GM12878 (cell line): ENCODE data around the gene HASPIN. TPM values are rescaled to one million over a fixed set of nuclear protein-coding genes. Genes with fewer than 3 reads are reported as not detected.
A peak's percentile ranks its signal among the peaks of the same experiment; 100 is the strongest.

Source experiments
- ATAC-seq: fragments of 200-7000 bp; cut with Tn5 transposase; 3 replicates; pipeline ENCODE4 v1.9.1; 2020; ENCODE audit warnings: mild to moderate bottlenecking, moderate library complexity
- Bru-seq: library from RNA; stranded (reverse); fragments of 400-500 nt; gene quantifications from one replicate; lab custom pipeline; 2021; lab: Mats Ljungman, UMichigan
- BruChase-seq, 2 experiments: library from RNA; stranded (reverse); fragments of 400-500 nt; gene quantifications; one replicate each; lab custom pipeline; 2021; lab: Mats Ljungman, UMichigan
- BruUV-seq: library from RNA; stranded (reverse); fragments of 400-500 nt; replicated peaks from 2 replicates; lab custom pipeline; 2021; lab: Mats Ljungman, UMichigan
- CTCF ChIA-PET: fragments of 300-600 bp; sonication (Branson Sonifier 250); formaldehyde crosslinking; extraction: SDS; loops from one replicate; lab custom pipeline; 2021; ENCODE audit warnings: inconsistent platforms; lab: Yijun Ruan, JAX
- POLR2A ChIA-PET: fragments of 350-600 bp; formaldehyde crosslinking; extraction: SDS; loops from one replicate; lab custom pipeline; 2021; ENCODE audit warnings: inconsistent platforms; lab: Charles Lee
- RAD21 ChIA-PET: fragments of 300-600 bp; sonication (Branson Sonifier 250); formaldehyde crosslinking; loops from one replicate; lab custom pipeline; 2023; ENCODE audit warnings: antibody characterized with exemption; ENCODE audit not compliant: unreplicated experiment; lab: Charles Lee
- SMC1A ChIA-PET: fragments of 300-600 bp; sonication (Branson Sonifier 250); formaldehyde crosslinking; loops from one replicate; lab custom pipeline; 2023; ENCODE audit not compliant: unreplicated experiment, uncharacterized antibody; lab: Charles Lee
- DNase-seq: peaks from one replicate; pipeline ENCODE4 v3.0.0-alpha.2; 2011; ENCODE audit warnings: low read depth, low spot score
- FAIRE-seq: peaks from 3 replicates; lab custom pipeline; 2011; peaks lifted over from hg19 to GRCh38; lab: Jason Lieb, UNC
- H2AFZ ChIP-seq: 2 replicates; pipeline ENCODE4 v1.6.0; 2011; ENCODE audit warnings: low read depth, low read length, control low read depth; ENCODE audit not compliant: control insufficient read depth
- H3K27ac ChIP-seq: 2 replicates; pipeline ENCODE4 v1.5.1; 2011; ENCODE audit warnings: control low read depth; ENCODE audit not compliant: control insufficient read depth, insufficient read depth
- H3K27me3 ChIP-seq, 2 experiments: replicated peaks in 1 of 2; 2 replicates each; pipeline versions ENCODE4 v1.6.0 to v1.6.1; 2011; ENCODE audit warnings: low read length in 1 of 2; ENCODE audit not compliant: control insufficient read depth in 2 of 2, insufficient read depth in 2 of 2
- H3K36me3 ChIP-seq, 2 experiments: 2 replicates each; pipeline ENCODE4 v1.5.1; 2011; ENCODE audit warnings: low read length in 1 of 2; ENCODE audit not compliant: control insufficient read depth in 2 of 2, insufficient read depth in 2 of 2
- H3K4me1 ChIP-seq: 2 replicates; pipeline ENCODE4 v1.6.1; 2011; ENCODE audit warnings: mild to moderate bottlenecking, low read length, moderate library complexity, mixed read lengths; ENCODE audit not compliant: control insufficient read depth, insufficient read depth
- H3K4me2 ChIP-seq: 2 replicates; pipeline ENCODE4 v1.6.0; 2011; ENCODE audit warnings: control low read depth; ENCODE audit not compliant: control insufficient read depth, insufficient read depth
- H3K4me3 ChIP-seq: fragments of 200-600 bp; sonication (generic); 2 replicates; pipeline ENCODE4 v1.5.1; 2016
- H3K79me2 ChIP-seq: 2 replicates; pipeline ENCODE4 v1.6.0; 2011; ENCODE audit warnings: low read length; ENCODE audit not compliant: control insufficient read depth, insufficient read depth
- H3K9ac ChIP-seq: 2 replicates; pipeline ENCODE4 v1.8.0; 2011; ENCODE audit warnings: low read length, control low read depth, mixed read lengths; ENCODE audit not compliant: control insufficient read depth, insufficient read depth
- H3K9me3 ChIP-seq: replicated peaks from 3 replicates; pipeline ENCODE4 v1.5.1; 2011; ENCODE audit warnings: mild to moderate bottlenecking, low read length; ENCODE audit not compliant: control insufficient read depth, insufficient read depth
- H4K20me1 ChIP-seq: 2 replicates; pipeline ENCODE4 v1.6.0; 2011; ENCODE audit not compliant: control insufficient read depth, insufficient read depth
- ATF7 ChIP-seq: fragments of 450-650 bp; IDR thresholded peaks from 2 replicates; pipeline ENCODE4 v1.6.1; 2016; ENCODE audit warnings: low read depth, mild to moderate bottlenecking
- EZH2 ChIP-seq: IDR thresholded peaks from 2 replicates; pipeline ENCODE4 v1.6.1; 2012; ENCODE audit warnings: low read depth, mild to moderate bottlenecking, control low read depth, inconsistent platforms, low read length, borderline replicate concordance; ENCODE audit not compliant: control insufficient read depth
- IKZF2 ChIP-seq, 2 experiments: fragments of 450-650 bp; IDR thresholded peaks; 2 replicates each; pipeline ENCODE4 v1.6.1; 2017; ENCODE audit warnings: mild to moderate bottlenecking in 2 of 2, moderate library complexity in 2 of 2
- MEF2B ChIP-seq: fragments of 450-650 bp; IDR thresholded peaks from 2 replicates; pipeline ENCODE4 v1.6.1; 2018; ENCODE audit warnings: mild to moderate bottlenecking, moderate library complexity; ENCODE audit not compliant: partially characterized antibody, poor library complexity, severe bottlenecking
- NFIC ChIP-seq: IDR thresholded peaks from 2 replicates; pipeline ENCODE4 v1.6.1; 2012; ENCODE audit warnings: low read depth, mild to moderate bottlenecking, inconsistent platforms, low read length, moderate library complexity
- NR2C1 ChIP-seq: fragments of 450-650 bp; IDR thresholded peaks from 2 replicates; pipeline ENCODE4 v1.6.1; 2017; ENCODE audit warnings: antibody characterized with exemption, mild to moderate bottlenecking, moderate library complexity
- PAX5 ChIP-seq: IDR thresholded peaks from 2 replicates; pipeline ENCODE4 v1.6.1; 2011; ENCODE audit warnings: low read depth, low read length, borderline replicate concordance
- SIN3A ChIP-seq: IDR thresholded peaks from 2 replicates; pipeline ENCODE4 v1.6.1; 2012; ENCODE audit warnings: low read depth, low read length, improper control_type of control experiment
- SREBF2 ChIP-seq: IDR thresholded peaks from 2 replicates; pipeline ENCODE4 v1.6.1; 2012; ENCODE audit warnings: mild to moderate bottlenecking, low read length
- ZSCAN29 ChIP-seq: fragments of 450-650 bp; IDR thresholded peaks from 2 replicates; pipeline ENCODE4 v1.6.1; 2017; ENCODE audit warnings: mild to moderate bottlenecking, moderate library complexity
- WGBS: methylation state at CpG from one replicate; pipeline ENCODE4 v1.1.6; 2016; ENCODE audit warnings: low lambda C conversion rate; ENCODE audit not compliant: insufficient replicate concordance, insufficient coverage; ENCODE audit errors: missing lambda C conversion rate; 5-methylcytosine and 5-hydroxymethylcytosine counted together
- in situ Hi-C: fragments of 300-500 bp; cut with MboI; formaldehyde crosslinking; loops from 9 replicates; pipeline ENCODE4 v1.14.3; 2018; ENCODE audit warnings: mixed read lengths
- intact Hi-C: fragments of 100-400 bp; cut with micrococcal nuclease; formaldehyde crosslinking; loops from one replicate; pipeline ENCODE4 v1.14.2; 2022; ENCODE audit not compliant: unreplicated experiment
- long read RNA-seq, 2 experiments: library from polyadenylated mRNA; unstranded; transcript quantifications; one replicate each; pipeline ENCODE4 v2.0.0, GENCODE V29; 2019 to 2020
- polyA minus RNA-seq, 3 experiments: library from RNA; depleted of rRNA, polyadenylated mRNA; stranded (reverse); fragments of >200 nt; gene quantifications; 2 replicates each; pipeline ENCODE4 v1.2.3, GENCODE V29; 2011
- polyA plus RNA-seq, 11 experiments: library from polyadenylated mRNA; depleted of rRNA in 4 of 11; unstranded in 6 of 11; stranded (reverse) in 5 of 11; fragments of >200 nt; fragmentation: Nextera tagmentation in 4 of 11; fragmentation: Illumina TruSeq in 1 of 11; extraction: Ambion mirVana in 4 of 11; extraction: Trizol in 1 of 11; gene quantifications; 1 replicate in 1 of 11; 2 replicates in 10 of 11; pipeline versions ENCODE4 v1.2.1 to v1.2.3, GENCODE V29; 2011 to 2016; ENCODE audit warnings: inconsistent platforms in 2 of 11, missing spikeins in 2 of 11, low read depth in 1 of 11
- total RNA-seq, 4 experiments: library from RNA; depleted of rRNA in 3 of 4; stranded (reverse); fragments of >200 nt in 3 of 4; fragmentation: Illumina TruSeq in 1 of 4; extraction: Trizol in 1 of 4; gene quantifications; 2 replicates each; pipeline versions ENCODE4 v1.2.1 to v1.2.3, GENCODE V29; 2013 to 2021
- TF ChIP-seq, protein P1 (sequence below): fragments of 450-650 bp; IDR thresholded peaks from 2 replicates; pipeline ENCODE4 v1.6.1; 2016; ENCODE audit warnings: mild to moderate bottlenecking, moderate library complexity, borderline replicate concordance
- TF ChIP-seq, protein P2 (sequence below): fragments of 450-650 bp; conservative IDR thresholded peaks from 2 replicates; pipeline ENCODE4 v1.6.1; 2017; ENCODE audit warnings: mild to moderate bottlenecking, moderate library complexity

Gene HASPIN
- 10.4 and 13.0 TPM in 2 replicates for total RNA-seq (2013; cell fraction: nucleolus; rRNA removed)
- 14.9 and 16.5 TPM in 2 replicates for total RNA-seq (2014; rRNA removed)
- 11.7 and 13.1 TPM in 2 replicates for total RNA-seq (2014; rRNA removed; fragmentation: Illumina TruSeq; extraction: Trizol)
- 16.5 and 18.0 TPM in 2 replicates for total RNA-seq (2021)
- 3.8 TPM for polyA plus RNA-seq (2011; ENCODE audit: low read depth)
- polyA plus RNA-seq (2011; rRNA removed), result 6.1 and 7.1 TPM in 2 replicates
- 5.5 and 6.8 TPM in 2 replicates for polyA plus RNA-seq (2011; cell fraction: cytosol; rRNA removed)
- 3.7 and 5.2 TPM in 2 replicates for polyA plus RNA-seq (2011; cell fraction: nucleus; rRNA removed)
- 4.2 and 4.6 TPM in 2 replicates for polyA plus RNA-seq (2012)
- 13.4 and 16.4 TPM in 2 replicates for polyA plus RNA-seq (2014; fragmentation: Illumina TruSeq; extraction: Trizol)
- under 1 TPM; 0.80 to 0.97 TPM for polyA plus RNA-seq (2014; fragmentation: Nextera tagmentation; extraction: Ambion mirVana)
- 11.4 and 12.2 TPM in 2 replicates for polyA plus RNA-seq (2014; rRNA removed)
- 1 to 10 TPM; 8.7 TPM for polyA plus RNA-seq (2016; fragmentation: Nextera tagmentation; extraction: Ambion mirVana)
- polyA minus RNA-seq (2011; rRNA and poly(A)+ RNA removed), result 10.6 and 11.2 TPM in 2 replicates
- 6.1 and 10.3 TPM in 2 replicates for polyA minus RNA-seq (2011; cell fraction: cytosol; rRNA and poly(A)+ RNA removed)
- 5.2 and 10.4 TPM in 2 replicates for polyA minus RNA-seq (2011; cell fraction: nucleus; rRNA and poly(A)+ RNA removed)
- percentile 62 among the genes with signal in this experiment for Bru-seq, nascent RNA
- percentile 66 among the genes with signal in this experiment for BruChase-seq, experiment 1, labeled RNA remaining after a 6-hour chase
- percentile 78 among the genes with signal in this experiment for BruChase-seq, experiment 2, labeled RNA remaining after a 2-hour chase
- long read RNA-seq, experiment 1, partial matches to known transcripts, result 0 of 4 reads
- long read RNA-seq, experiment 1, other reads (novel, unspliced or antisense), result 1 of 4 reads
- long read RNA-seq, experiment 2, partial matches to known transcripts, result 0 of 2 reads
- long read RNA-seq, experiment 2, other reads (novel, unspliced or antisense), result 0 of 2 reads

GRCh38 chr17:3723556-3724377, at the start of gene HASPIN:
Gene HASPIN, plus strand, starts transcription at chr17:3723903. Its CDS starts 33 bp downstream, at chr17:3723936.
- peak; percentile 93 for ATAC-seq
- under 1% methylated on average over 76 of the region's 98 CpGs for WGBS
- DNase-seq, result peak; percentile 62
- intact Hi-C loops (no loop called here), in situ Hi-C loops (loop anchor here (25.0 kb wide), 1 partner anchor 1489 kb away; no protein-coding TSS in a partner anchor)
- peaks cover 17% of the 10 kb centered on the region for H3K4me1 ChIP-seq
- peak within 1 kb of the TSS; percentile 93 for H3K4me3 ChIP-seq
- no TSS peak for BruUV-seq
- H3K9ac ChIP-seq, result peak within 1 kb of the TSS; percentile 93
- H3K9me3 ChIP-seq, result no peaks in the 10 kb centered on the region
- SMC1A ChIA-PET, result interaction anchor here (0.9 to 3.0 kb wide), 6 partner anchors 12 to 167 kb away, joined by 4 to 33 read pairs (median 7); partner anchors contain the start of gene P2RX5
- H3K79me2 ChIP-seq, result peaks cover 51% of the 10 kb centered on the region
- H4K20me1 ChIP-seq, result no peaks in the 10 kb centered on the region
- RAD21 ChIA-PET, result interaction anchor here (0.6 to 2.5 kb wide), 11 partner anchors 9 to 104 kb away, joined by 3 to 14 read pairs (median 5); partner anchors contain the start of gene SHPK
- H2AFZ ChIP-seq, result peak within 1 kb of the TSS; percentile 87
- CTCF ChIA-PET, result interaction anchor here (0.6 to 3.0 kb wide), 10 partner anchors 9 to 350 kb away, joined by 3 to 13 read pairs (median 6); no protein-coding TSS in a partner anchor
- H3K36me3 ChIP-seq, result peaks cover 1 to 6% of the 10 kb centered on the region in 2 experiments; a peak in 1 of 4 replicates
- H3K27ac ChIP-seq, result peak within 1 kb of the TSS; percentile 87
- POLR2A ChIA-PET, result interaction anchor here (1.0 to 1.1 kb wide), 2 partner anchors 30 to 87 kb away, joined by 3 read pairs; partner anchors contain the start of genes CTNS and SHPK
- FAIRE-seq, result peak; percentile 13
- no peaks in the 10 kb centered on the region for H3K27me3 ChIP-seq
- peak within 1 kb of the TSS; percentile 99 for H3K4me2 ChIP-seq
- peak; percentile 68; the same call in 1 of the 2 replicates for TF ChIP-seq PAX5
- TF ChIP-seq NFIC, result no peak
- TF ChIP-seq ATF7, result no peak
- TF ChIP-seq ZSCAN29, result no peak
- TF ChIP-seq, protein P1, sequence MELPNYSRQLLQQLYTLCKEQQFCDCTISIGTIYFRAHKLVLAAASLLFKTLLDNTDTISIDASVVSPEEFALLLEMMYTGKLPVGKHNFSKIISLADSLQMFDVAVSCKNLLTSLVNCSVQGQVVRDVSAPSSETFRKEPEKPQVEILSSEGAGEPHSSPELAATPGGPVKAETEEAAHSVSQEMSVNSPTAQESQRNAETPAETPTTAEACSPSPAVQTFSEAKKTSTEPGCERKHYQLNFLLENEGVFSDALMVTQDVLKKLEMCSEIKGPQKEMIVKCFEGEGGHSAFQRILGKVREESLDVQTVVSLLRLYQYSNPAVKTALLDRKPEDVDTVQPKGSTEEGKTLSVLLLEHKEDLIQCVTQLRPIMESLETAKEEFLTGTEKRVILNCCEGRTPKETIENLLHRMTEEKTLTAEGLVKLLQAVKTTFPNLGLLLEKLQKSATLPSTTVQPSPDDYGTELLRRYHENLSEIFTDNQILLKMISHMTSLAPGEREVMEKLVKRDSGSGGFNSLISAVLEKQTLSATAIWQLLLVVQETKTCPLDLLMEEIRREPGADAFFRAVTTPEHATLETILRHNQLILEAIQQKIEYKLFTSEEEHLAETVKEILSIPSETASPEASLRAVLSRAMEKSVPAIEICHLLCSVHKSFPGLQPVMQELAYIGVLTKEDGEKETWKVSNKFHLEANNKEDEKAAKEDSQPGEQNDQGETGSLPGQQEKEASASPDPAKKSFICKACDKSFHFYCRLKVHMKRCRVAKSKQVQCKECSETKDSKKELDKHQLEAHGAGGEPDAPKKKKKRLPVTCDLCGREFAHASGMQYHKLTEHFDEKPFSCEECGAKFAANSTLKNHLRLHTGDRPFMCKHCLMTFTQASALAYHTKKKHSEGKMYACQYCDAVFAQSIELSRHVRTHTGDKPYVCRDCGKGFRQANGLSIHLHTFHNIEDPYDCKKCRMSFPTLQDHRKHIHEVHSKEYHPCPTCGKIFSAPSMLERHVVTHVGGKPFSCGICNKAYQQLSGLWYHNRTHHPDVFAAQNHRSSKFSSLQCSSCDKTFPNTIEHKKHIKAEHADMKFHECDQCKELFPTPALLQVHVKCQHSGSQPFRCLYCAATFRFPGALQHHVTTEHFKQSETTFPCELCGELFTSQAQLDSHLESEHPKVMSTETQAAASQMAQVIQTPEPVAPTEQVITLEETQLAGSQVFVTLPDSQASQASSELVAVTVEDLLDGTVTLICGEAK, result peak; percentile 50; the same call in 1 of the 2 replicates
- peak; percentile 99 for TF ChIP-seq SIN3A
- no peak; the same call in 1 of the 2 replicates for TF ChIP-seq NR2C1
- TF ChIP-seq SREBF2, result no peak
- no peak for TF ChIP-seq EZH2
- TF ChIP-seq, protein P2, sequence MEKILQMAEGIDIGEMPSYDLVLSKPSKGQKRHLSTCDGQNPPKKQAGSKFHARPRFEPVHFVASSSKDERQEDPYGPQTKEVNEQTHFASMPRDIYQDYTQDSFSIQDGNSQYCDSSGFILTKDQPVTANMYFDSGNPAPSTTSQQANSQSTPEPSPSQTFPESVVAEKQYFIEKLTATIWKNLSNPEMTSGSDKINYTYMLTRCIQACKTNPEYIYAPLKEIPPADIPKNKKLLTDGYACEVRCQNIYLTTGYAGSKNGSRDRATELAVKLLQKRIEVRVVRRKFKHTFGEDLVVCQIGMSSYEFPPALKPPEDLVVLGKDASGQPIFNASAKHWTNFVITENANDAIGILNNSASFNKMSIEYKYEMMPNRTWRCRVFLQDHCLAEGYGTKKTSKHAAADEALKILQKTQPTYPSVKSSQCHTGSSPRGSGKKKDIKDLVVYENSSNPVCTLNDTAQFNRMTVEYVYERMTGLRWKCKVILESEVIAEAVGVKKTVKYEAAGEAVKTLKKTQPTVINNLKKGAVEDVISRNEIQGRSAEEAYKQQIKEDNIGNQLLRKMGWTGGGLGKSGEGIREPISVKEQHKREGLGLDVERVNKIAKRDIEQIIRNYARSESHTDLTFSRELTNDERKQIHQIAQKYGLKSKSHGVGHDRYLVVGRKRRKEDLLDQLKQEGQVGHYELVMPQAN, result peak; percentile 99
- TF ChIP-seq IKZF2 (IDR thresholded peaks at IDR 0.05), result no peak
- peak; percentile 14 for TF ChIP-seq MEF2B
